Neutrophil (primary cell): Measurements from ENCODE around the gene TAOK1.

Source experiments
- H3K27ac ChIP-seq: fragments of 200-600 bp; sonication (generic); 2 replicates; pipeline ENCODE4 v1.5.1; 2016; ENCODE audit warnings: mild to moderate bottlenecking, moderate library complexity
- H3K27me3 ChIP-seq: fragments of 200-600 bp; sonication (generic); 2 replicates; pipeline ENCODE4 v1.6.0; 2016; ENCODE audit warnings: mild to moderate bottlenecking
- H3K36me3 ChIP-seq: fragments of 200-600 bp; sonication (generic); 2 replicates; pipeline ENCODE4 v1.5.1; 2017
- H3K4me1 ChIP-seq, 2 experiments: fragments of 200-600 bp in 1 of 2; sonication (generic) in 1 of 2; 1 replicate in 1 of 2; 2 replicates in 1 of 2; pipeline versions ENCODE4 v1.5.1 to v1.6.1; 2013 to 2016; ENCODE audit warnings: low read depth in 1 of 2, low read length in 1 of 2, mild to moderate bottlenecking in 1 of 2, moderate library complexity in 1 of 2; ENCODE audit not compliant: control insufficient read depth in 1 of 2, insufficient read depth in 1 of 2
- H3K4me3 ChIP-seq, 2 experiments: fragments of 200-600 bp in 1 of 2; sonication (generic) in 1 of 2; 1 replicate in 1 of 2; 2 replicates in 1 of 2; pipeline ENCODE4 v1.5.1; 2013 to 2016; ENCODE audit warnings: low read depth in 1 of 2, low read length in 1 of 2, mild to moderate bottlenecking in 1 of 2, moderate library complexity in 1 of 2
- H3K9me3 ChIP-seq: fragments of 200-600 bp; sonication (generic); 2 replicates; pipeline ENCODE4 v1.5.1; 2016
- TF ChIP-seq, protein P1 (sequence below): fragments of 200-600 bp; sonication (generic); IDR thresholded peaks from 2 replicates; pipeline ENCODE4 v1.5.1; 2016; ENCODE audit warnings: antibody characterized with exemption

The TAOK1 gene

DNA sequence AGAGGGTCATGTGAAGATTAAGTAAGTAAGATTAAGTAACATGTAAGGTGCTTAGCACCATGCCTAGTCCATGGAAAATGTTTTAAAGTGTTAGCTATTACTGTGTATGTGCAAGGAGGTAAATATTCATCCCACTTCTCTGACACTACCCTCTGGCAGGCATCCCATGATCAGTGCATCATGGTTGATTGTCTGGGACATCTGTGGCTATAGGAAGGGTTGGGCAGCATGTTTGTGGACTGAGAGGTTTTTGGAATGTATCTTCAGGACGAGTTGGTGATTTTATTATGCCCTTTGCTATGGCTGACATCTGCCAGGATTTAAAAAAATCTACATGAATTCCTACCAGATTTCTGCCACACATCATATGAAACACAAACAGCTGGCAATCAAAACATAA lies 6.5 kb upstream of the TAOK1 start:
- Histone ChIP-seq H3K27me3 (no peaks in the 10 kb centered on the region), H3K27ac (no peak overlapping the region), H3K9me3 (no peaks in the 10 kb centered on the region), H3K4me3 (no peak overlapping the region), H3K4me1 (peaks cover 0 to 1% of the 10 kb centered on the region in 2 experiments), H3K36me3 (no peaks in the 10 kb centered on the region)
- TF ChIP-seq, protein P1, sequence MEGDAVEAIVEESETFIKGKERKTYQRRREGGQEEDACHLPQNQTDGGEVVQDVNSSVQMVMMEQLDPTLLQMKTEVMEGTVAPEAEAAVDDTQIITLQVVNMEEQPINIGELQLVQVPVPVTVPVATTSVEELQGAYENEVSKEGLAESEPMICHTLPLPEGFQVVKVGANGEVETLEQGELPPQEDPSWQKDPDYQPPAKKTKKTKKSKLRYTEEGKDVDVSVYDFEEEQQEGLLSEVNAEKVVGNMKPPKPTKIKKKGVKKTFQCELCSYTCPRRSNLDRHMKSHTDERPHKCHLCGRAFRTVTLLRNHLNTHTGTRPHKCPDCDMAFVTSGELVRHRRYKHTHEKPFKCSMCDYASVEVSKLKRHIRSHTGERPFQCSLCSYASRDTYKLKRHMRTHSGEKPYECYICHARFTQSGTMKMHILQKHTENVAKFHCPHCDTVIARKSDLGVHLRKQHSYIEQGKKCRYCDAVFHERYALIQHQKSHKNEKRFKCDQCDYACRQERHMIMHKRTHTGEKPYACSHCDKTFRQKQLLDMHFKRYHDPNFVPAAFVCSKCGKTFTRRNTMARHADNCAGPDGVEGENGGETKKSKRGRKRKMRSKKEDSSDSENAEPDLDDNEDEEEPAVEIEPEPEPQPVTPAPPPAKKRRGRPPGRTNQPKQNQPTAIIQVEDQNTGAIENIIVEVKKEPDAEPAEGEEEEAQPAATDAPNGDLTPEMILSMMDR, result no peak

DNA sequence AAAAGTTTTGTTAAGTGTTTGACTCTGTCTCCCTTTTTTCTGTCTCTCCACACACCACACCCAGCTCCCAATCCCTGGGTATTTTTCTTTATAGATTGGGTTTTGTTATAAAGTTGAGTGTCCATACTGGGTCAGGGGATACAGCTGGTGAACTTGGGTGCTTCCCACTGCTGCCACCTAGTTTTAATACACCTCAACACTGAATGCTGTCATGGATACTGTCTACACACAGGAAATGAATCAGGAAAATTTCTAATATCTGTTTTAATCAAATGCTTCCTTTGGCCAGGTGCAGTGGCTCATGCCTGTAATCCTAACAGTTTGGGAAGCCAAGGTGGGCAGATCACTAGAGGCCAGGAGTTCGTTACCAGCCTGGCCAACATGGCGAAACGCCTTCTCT lies 5.3 kb upstream of the TAOK1 start:
- Histone ChIP-seq H3K36me3 (no peaks in the 10 kb centered on the region), H3K4me1 (peaks cover 4 to 5% of the 10 kb centered on the region in 2 experiments), H3K4me3 (no peak overlapping the region), H3K27ac (no peak overlapping the region), H3K27me3 (no peaks in the 10 kb centered on the region), H3K9me3 (no peaks in the 10 kb centered on the region)
- TF ChIP-seq, protein P1, result no peak

DNA sequence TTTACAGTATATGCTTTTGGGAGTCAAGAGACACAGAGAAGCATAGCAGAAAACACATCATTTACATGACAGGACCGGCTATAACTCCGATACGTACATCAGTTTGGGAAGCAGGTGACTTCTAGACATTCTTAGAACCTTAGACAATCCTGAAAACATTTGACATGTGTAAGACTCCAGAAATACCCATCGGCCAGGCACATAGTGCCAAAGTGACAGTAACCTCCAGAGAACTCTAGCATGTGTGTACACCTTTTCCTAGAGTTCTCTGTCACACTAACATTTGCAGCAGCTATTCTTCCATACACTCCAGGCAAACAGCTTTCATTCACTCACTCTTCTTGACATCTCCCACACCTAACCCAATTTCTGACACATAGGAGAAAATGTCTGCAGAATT lies 3.4 kb upstream of the TAOK1 start:
- Histone ChIP-seq H3K36me3 (no peaks in the 10 kb centered on the region), H3K4me1 (peaks cover 11% of the 10 kb centered on the region in 2 experiments), H3K9me3 (no peaks in the 10 kb centered on the region), H3K27me3 (no peaks in the 10 kb centered on the region), H3K27ac (no peak overlapping the region), H3K4me3 (no peak overlapping the region)
- TF ChIP-seq, protein P1, result no peak

DNA sequence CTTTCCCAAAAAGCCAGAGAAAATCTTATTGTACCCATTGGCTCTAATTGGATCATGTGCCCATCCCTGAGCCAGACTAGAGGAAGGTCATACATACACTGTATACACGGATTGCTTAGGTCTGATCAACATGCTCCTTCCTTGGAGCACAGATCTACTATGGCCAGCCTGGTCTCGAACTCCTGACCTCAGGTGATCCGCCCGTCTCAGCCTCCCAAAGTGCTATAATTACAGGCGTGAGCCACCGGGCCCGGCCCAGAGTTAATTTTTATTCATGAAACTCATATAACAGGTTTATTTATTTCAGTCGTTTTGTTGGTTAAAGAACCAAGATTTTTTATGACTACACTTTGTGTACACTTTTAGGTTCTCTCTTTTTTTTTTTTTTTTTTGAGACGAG lies 1.2 kb upstream of the TAOK1 start:
- Histone ChIP-seq H3K4me1 (peaks cover 31 to 32% of the 10 kb centered on the region in 2 experiments), H3K27me3 (no peaks in the 10 kb centered on the region), H3K4me3 (no peak overlapping the region), H3K36me3 (no peaks in the 10 kb centered on the region), H3K27ac (no peak overlapping the region), H3K9me3 (no peaks in the 10 kb centered on the region)
- TF ChIP-seq, protein P1, result no peak

DNA sequence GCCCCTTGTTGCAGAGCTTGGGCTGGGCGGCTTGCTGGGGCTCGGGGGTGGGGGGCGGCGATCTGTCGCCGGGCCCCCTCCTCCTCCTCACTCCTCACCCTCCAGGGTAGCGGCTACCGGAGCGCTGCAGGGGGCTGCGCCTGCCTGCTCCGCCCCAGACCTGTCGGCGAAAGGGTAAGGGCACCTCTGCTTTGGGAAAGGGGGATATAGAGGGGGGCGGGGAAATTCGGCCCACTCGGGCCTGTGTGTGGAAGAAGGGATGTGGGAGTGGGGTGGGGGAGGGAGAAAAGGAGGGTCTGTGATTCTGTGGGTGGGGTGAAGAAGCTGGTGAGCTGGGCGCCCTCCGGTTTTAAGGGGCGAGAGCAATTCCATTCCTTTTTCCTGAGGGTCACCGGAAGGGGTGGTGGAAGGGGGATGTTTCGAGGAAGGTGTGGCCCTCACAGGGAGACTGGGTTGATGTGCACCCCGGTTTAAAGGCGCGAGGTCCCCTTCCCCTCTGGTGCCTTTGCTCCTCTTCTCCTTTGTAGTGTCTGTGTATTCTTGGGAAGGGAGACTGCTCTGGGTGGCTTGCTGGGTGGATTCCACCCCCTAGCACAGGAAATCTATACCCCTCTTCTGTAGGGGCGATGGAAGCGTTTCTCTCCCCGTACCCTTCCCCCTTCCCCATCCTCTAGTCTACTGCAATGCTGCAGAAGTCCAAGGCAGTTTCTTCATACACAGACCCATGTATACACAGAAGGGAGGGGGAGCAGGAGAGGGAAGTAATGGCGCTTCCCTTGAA lies 878 bp downstream of the TAOK1 start:
- peak overlapping the region; percentile 69 to 84 for H3K4me3 ChIP-seq

More for the DNA sequence above, 878 bp downstream of the TAOK1 start:
- Histone ChIP-seq H3K27ac (peak overlapping the region; percentile 93), H3K4me1 (peaks cover 32 to 39% of the 10 kb centered on the region in 2 experiments), H3K36me3 (no peaks in the 10 kb centered on the region), H3K27me3 (no peaks in the 10 kb centered on the region), H3K9me3 (no peaks in the 10 kb centered on the region)
- TF ChIP-seq, protein P1, result no peak
